Activated gamma-delta T cell (primary cell): ENCODE data around the gene ZNF260.
"Not testable (repeated sequence)": the region's sequence is repeated elsewhere in the genome, so short reads cannot be mapped to it uniquely, and the experiment has no call there.

Experiments used
- DNase-seq: peaks from one replicate; lab custom pipeline; 2025; lab: John Stamatoyannopoulos, UW
- total RNA-seq, 2 donors: gene quantifications; one replicate each; lab custom pipeline; 2026; lab: John Stamatoyannopoulos, UW

The ZNF260 gene
- total RNA-seq, result 45.6 to 50.5 reads per million in 2 donors

DNA sequence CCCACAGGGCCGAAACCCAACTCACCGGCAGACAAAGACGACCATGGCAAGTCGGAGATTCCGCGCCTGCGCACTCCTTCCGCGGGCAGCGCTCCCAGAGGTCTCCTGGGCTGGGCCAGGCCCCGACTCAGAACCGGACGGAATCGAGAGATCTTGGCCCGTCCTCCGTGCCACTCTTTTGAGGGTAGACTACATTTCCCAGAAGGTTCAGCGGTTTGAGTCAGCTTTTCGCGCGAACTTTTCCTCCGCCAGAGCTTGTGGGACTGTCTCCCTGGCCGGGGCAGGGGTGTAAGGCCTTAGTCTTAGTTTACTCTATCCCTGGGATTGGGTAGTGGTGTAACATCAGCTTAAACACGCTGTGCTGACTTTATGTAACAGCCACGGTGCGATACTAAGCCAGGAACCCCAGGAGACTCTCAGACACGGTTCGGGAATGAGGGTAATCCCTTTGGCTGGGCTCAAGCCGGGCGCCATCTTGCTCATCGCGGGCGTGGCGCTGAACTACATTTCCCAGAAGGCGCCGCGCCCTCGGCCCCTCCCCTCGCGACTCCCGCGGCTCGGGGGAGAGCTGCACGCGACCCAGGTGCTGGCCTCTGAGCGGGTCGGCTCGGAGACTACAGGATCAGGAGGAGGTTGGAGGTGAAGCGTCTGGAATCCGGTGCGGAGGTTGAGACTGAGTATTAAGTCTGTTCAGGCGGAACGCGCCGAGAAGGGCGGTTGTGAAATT, at the start of gene ZNF260:
Gene ZNF260 (minus strand): TSS at position 78 of the 727 bp plus-strand sequence. CDS start 13,033 bp downstream, outside the sequence.
- DNase-seq, result peak; percentile 79

DNA sequence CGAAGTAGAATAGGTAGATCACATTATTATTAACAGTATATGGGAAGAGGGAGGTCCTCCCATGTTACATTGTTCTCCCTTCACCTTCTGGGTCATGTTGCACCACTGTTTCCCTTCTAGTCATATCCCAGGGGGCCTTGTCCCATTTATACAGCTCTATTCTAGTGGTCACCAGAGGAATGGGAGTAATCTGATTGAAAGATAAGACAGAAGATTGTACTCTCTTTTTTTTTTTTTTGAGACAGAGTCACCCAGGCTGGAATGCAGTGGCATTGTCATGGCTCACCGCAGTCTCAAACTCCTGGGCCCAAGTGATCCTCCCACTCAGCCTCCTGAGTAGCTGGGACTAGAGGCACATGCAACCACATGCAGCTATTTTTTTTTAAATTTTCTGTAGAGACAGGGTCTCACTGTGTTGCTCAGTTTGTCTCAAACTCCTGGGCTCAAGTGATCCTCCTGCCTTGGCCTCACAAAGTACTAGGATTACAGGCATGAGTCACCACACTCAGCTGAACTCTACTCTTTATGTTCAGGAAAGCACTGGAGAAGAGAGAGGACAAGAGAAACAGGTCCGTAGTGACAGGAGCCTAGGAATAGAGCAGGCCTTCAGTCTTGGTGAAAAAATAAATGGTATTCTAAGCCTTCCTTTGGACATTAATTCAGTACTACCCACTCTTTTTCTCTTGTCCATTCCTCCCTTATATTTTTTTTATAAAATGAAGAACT, 49.4 kb upstream of the ZNF260 start:
- DNase-seq, result no peak

DNA sequence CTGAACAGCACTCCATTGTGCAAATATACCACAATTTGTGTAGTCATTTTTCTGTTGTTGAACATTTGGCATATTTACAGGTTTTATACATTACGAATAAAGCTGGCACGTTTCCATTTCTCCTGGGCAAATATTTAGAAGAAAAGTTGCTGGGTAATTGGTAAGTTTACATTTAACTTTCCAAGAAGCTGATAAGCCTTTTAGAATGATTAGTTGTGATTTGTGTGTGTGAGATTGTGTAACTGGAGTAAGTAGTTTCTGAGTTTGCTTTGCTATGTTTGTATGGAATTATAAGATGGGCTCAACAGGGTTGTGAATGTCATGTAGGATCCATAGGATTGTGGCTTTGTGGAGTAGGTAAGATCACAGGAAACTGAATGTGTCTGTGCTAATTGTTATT, 46.7 kb upstream of the ZNF260 start:
- no peak for DNase-seq

DNA sequence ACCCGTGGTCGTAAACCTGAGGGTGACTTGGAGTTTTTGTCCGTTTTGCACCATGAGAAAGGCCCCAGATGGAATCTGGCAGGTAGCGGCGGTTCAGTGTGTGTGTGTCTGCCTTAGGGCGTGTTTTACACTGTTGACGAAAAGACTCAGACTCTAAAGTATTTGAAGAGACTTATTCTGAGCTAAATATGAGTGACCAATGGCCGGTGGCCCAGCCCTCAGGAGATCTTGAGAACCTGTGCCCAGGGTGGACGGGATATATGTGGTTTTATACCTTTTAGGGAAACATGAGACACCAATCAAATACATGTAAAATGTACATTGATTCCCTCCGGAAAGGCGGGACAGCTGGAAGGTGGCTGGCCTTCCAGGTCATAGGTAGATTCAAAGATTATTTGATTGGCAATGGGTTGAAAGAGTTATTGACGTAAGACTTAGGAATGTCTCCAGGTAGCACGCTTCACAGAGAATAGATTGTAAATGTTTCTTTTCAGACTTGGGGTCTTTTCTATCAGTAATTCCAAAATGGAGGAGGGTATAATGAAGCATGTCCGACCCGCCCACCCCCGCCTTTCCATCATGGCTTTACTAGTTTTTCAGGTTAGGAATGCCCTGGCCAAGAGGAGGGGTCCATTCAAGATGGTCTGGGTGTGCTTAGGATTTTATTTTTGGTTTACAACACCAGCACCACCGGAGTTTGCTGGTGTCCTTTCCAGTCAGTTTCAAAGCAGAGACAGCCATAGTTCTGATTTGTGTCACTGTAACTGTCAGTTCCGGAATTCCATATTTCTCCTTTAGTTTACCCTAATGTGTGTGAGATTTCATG, 46.0 kb upstream of the ZNF260 start:
- no peak for DNase-seq

DNA sequence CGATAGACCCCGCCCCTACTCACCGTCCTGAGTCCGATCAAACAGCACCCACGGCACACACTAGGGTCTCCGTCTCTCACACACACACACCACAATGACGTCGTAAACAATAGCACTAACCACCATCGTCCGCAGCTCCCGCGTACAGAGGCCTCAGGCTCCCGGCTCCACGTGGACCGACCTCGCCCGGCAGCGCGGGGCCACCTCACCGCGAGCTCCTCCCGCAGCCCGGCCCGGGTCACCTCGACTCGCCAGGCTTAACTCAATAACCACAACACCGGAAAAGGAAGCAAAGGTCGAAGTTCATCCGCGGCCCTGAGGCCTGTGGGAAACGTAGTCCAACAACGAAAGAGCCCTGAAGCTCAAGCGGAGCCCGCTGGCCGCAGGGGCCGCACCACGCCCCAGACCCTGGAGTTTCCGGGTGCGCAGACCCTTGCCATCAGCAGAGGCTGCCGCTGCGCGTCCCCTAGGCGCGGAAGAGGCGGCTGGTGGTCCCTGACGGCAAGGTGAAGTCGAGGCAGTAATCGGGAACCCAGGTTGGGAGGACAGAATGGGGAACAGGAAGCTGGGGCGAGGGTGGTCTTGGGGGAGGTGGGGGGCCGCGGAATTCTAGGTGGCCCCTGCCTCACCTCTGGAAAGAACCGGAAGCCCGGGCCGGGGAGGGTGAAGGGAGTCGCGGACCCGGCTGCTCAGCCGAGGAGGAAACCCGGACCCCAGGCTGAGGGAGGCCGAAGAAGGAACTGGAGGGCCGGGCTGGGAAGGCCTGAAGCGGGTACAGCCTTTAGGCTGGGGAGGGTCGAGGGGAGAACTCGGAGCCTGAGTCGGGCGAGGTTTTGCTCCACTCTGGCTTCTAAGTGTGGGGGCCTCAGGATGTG, 45.2 kb upstream of the ZNF260 start, which contains the start of gene ZNF529:
Gene ZNF529 (minus strand): TSS at position 273 of the 875 bp plus-strand sequence. CDS start 946 bp downstream, outside the sequence.
- DNase-seq, result peak; percentile 75

DNA sequence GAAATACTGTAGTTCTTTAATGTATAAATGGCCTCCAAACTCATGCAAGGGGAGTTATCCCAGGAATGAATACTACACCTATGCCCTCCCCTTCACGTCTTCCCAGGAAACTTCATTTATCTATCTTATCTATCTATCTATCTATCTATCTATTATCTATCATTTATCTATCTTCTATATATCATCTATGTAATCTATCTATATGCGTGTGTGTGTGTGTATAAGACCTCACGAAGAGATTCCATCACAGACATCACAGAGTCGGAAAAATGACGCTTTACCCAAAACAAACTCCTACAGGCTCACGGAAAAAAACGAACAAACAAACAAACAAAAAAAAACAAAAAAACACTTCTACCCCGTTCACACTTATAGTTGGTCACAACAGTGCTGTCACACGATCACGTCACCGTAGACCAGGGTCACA, 44.5 kb upstream of the ZNF260 start:
- DNase-seq, result no peak

DNA sequence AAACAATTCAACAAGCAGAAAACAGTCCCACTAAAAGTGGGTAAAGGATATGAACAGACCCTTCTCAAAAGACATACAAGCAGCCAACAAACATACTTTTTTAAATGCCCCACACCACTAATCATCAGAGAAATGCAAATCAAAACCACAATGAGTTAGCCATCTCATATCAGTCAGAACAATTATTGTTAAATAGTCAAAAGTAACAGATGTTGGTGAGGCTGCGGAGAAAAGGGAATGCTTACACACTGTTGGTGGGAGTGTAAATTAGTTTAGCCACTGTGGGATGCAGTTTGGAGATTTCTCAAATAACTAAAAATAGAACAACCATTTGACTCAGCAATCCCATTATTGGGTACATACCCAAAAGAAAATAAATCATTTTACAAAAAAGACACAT, 36.3 kb upstream of the ZNF260 start:
- no peak for DNase-seq

DNA sequence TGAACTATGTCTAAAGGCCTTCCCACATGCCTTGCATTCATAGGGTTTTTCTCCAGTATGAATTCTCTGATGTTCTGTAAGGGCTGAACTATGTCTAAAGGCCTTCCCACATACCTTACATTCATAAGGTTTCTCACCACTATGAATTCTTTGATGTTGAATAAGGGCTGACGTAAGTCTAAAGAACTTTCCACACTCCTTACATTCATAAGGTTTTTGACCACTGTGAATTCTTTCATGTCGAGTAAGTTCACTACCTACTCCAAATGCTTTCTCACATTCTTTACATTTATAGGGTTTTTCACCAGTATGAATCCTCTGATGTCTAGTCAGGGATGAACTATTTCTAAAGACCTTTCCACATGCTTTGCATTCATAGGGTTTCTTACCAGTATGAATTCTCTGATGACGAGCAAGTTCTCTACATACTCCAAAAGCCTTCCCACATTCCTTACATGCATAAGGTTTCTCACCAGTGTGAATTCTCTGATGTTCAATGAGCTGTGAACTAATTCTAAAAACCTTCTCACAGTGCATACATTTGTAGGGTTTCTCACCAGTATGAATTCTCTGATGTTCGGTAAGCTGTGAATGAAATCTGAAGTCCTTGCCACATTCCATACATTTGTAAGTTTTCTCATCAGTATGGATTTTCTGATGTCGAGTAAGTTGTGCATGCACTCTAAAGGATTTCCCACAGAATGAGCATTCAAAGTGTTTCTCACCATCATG, 19.1 kb upstream of the ZNF260 start:
- DNase-seq, result no peak

DNA sequence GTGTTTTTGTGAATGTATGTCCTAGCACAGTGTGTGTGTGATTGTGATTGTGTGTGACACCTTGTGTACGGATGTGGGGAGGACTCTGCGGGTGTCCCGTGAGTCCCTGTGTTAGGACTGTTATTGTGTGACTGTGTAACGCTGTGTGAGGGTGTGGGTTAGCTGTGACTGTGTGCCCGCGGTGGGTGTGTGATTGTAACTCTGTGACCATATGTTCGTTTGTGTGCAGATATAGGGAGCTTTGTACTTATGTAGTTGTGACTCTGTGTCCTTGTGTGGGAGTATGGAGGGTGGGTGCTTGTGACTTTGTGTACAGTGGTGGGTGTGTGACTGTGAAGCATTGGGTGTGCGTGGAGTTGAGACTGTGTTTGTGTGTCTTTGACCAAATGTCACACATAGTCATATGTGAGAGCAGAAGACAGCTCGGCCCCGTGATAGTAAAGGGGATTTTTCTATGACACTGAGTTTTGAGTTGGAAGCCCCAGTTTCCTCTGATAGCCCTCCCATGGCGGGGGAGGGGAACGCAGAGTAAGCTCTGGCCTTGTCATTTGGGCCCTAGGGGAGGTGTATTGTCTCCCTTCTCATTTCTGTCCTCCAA, 949 bp upstream of the ZNF260 start:
- no peak for DNase-seq

DNA sequence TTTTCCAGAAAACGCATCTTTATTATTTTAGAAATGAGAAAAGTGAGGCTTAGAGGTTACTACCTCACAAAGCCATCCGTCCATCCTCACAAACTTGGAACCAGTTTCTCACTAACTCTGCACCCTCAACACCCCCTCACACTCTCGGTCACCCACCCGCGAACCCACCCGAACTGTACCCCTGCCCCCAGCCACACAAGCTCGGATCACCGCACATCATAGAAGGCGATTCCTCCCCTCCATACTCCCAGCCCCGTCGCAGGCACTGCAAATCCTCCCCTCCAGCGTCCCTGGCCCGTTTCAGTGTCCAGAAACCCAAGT, 238 bp downstream of the ZNF260 start:
- DNase-seq, result no peak

DNA sequence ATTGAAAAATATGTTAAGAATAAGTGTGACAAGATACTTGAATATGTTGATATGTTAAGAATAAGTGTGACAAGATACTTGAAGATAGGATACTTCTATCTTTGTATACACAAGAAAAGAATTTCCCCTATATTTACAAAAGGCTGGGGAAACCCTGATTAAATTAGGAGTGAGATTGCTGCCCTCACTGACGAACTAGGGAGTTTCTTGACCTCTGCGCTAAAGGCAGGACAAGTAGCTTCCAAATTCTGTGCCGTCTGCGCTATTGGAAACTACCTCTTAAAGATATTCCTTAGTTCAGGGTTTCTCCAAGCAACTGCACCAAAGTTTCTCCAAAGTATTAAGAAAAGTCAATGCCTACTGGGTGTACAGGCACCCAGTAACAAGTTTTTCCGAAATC, 730 bp downstream of the ZNF260 start:
- no peak for DNase-seq

DNA sequence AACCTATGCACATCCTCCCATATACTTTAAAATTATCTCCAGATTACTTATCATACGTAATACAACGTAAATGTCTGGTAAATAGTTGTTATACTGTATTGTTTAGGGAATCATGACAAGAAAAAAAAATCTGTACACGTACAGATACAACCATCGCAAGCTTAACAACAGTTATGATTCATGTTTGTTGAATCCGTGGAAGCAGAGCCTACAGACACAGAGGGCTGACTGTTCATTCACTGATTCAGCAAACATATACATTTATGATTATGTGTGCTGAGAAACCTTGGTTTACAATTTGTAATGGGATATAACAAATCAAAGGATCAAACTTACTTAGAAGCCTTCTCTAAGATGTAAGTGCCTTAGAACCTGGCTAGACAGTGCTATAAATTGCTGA, 1.5 kb downstream of the ZNF260 start:
- no peak for DNase-seq

DNA sequence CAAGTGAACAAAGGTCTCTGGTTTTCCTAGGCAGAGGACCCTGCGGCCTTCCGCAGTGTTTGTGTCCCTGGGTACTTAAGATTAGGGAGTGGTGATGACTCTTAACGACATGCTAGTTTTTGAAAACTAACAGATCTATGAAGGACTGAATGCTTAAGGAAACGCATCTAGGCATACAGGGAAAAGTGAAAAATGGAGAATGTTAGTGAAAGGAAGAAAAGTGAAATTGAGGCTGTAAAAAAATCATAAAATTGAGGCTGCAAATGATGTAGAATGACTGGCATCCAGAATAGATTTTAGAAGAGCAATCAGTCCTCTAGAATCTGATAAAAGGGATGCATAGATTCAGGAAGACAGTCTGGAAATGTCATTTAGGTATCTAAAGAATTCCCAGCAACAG, 3.5 kb downstream of the ZNF260 start:
- DNase-seq, result no peak

DNA sequence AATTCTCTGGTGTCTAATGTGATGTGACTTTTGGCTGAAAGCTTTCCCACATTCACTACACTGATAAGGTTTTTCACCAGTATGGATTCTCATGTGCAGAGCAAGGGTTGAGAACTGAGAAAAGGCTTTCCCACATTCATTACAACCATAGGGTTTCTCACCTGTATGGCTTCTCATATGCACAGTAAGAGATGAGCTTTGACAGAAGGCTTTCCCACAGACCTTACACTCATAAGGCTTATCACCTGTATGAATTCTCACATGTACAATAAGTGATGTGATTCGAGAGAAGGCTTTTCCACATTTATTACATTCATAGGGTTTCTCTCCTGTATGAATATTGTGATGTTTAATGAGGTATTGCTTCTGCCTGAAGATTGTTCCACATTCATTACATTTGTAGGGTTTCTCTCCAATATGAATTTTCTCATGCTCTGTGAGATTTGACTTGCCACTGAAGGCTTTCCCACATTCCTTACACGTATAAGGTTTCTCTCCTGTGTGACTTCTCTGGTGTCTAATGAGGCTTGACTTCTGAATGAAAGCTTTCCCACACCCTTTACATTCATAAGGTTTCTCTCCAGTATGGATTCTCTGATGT, 14.0 kb downstream of the ZNF260 start:
- DNase-seq, result no peak

DNA sequence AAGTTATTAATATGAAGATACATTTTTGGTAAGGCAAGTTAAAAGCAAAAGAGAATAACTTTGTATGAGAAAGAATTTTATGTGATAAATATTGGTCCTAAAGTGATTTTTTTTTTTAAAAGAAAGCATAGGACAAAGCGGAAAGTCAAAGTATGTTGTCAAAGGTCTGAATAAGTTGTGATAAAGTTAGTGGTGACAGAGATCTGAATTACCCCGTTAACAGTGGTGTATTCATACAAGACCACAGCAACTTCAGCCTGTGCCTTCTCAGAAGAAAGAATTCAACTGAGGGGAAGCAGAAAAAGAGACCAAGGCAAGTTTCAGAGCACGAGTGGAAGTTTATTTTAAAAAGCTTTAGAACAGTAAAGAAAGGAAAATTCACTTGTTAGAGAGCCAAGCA, 19.7 kb downstream of the ZNF260 start:
- DNase-seq, result no peak

DNA sequence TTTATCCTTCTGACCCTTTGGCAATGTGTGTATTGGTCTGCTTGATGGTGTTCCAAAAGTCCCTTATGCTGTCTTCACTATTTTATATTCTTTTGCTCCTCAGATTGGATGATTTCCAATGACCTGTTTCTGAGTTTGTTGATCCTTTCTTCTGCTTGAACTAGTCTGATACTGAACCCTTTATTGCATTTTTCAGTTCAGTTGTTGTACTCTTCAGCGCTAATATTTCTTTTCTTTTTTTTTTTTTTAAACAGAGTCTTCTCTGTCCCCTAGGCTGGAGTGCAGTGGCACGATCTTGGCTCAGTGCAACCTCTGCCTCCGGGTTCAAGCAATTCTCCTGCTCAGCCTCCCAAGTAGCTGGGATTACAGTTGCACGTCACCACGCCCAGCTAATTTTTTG, 26.1 kb downstream of the ZNF260 start:
- no peak for DNase-seq

DNA sequence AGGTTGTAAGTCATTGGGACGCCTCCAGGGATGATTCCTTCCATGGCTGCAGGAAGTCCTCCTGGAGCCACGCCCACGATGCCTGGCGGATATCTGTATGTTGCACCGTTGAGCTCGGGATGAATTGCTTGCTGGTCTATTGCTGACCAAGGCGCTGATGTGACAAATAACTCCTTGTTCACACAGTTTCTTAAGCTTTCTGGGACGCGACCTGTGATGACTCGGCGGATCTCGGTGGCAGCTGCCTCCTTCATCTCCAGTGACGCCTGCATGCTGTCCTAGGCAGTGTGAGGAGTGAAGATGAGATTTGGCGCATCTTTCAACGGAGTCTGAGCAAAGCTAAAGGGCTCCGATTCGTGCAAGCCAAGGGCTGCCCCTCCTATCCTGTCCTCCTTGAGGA, 31.1 kb downstream of the ZNF260 start:
- no peak for DNase-seq

DNA sequence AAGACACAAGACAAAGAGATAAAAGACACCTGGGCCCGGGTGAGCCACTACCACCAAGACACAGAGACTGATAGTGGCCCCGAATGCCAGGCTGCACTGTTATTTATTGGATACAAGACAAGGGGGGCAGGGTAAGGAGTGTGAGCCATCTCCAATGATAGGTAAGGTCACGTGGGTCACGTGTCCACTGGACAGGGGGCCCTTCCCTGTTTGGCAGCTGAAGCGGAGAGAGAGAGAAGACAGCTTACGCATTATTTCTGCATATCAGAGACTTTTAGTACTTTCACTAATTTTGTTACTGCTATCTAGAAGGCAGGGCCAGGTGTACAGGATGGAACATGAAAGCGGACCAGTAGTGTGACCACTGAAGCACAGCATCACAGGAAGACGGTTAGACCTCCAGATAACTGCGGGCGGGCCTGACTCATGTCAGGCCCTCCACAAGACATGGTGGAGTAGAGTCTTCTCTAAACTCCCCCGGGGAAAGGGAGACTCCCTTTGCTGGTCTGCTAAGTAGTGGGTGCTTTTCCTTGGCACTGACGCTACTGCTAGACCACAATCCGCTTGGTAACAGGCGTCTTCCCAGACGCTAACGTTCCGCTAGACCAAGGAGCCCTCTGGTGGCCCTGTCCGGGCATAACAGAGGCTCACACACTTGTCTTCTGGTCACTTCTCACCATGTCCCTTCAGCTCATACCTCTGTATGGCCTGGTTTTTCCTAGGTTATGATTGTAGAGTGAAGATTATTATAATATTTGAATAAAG, 35.2 kb downstream of the ZNF260 start:
- not testable (repeated sequence) for DNase-seq

DNA sequence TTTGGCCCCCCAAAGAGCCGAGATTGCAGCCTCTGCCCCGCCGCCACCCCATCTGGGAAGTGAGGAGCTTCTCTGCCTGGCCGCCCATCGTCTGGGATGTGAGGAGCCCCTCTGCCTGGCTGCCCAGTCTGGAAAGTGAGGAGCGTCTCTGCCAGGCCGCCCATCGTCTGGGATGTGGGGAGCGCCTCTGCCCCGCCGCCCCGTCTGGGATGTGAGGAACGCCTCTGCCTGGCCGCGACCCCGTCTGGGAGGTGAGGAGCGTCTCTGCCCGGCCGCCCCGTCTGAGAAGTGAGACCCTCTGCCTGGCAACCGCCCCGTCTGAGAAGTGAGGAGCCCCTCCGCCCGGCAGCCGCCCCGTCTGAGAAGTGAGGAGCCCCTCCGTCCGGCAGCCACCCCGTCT, 37.2 kb downstream of the ZNF260 start:
- DNase-seq, result not testable (repeated sequence)
